ENCODE measurements around the gene MYBL2. TPM values are rescaled to one million over a fixed set of nuclear protein-coding genes. Genes with fewer than 3 reads are reported as not detected.

The MYBL2 gene
- total and polyA plus RNA-seq, 3 donors from 2014 or later, result 27.7 to 32.9 (median 31.2) TPM

DNA sequence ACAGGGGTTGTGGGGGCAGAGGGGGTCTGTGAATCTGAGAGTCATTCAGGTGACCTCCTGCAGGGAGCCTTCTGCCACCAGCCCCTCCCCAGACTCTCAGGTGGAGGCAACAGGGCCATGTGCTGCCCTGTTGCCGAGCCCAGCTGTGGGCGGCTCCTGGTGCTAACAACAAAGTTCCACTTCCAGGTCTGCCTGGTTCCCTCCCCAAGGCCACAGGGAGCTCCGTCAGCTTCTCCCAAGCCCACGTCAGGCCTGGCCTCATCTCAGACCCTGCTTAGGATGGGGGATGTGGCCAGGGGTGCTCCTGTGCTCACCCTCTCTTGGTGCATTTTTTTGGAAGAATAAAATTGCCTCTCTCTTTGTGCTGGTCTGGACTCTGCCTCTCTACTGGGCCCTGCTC lies 49.2 kb downstream of the MYBL2 start:
- no peak for DNase-seq
- H3K4me3 ChIP-seq, result no peak overlapping the region
- H3K27ac ChIP-seq, result no peak overlapping the region
- TF ChIP-seq, protein P1, sequence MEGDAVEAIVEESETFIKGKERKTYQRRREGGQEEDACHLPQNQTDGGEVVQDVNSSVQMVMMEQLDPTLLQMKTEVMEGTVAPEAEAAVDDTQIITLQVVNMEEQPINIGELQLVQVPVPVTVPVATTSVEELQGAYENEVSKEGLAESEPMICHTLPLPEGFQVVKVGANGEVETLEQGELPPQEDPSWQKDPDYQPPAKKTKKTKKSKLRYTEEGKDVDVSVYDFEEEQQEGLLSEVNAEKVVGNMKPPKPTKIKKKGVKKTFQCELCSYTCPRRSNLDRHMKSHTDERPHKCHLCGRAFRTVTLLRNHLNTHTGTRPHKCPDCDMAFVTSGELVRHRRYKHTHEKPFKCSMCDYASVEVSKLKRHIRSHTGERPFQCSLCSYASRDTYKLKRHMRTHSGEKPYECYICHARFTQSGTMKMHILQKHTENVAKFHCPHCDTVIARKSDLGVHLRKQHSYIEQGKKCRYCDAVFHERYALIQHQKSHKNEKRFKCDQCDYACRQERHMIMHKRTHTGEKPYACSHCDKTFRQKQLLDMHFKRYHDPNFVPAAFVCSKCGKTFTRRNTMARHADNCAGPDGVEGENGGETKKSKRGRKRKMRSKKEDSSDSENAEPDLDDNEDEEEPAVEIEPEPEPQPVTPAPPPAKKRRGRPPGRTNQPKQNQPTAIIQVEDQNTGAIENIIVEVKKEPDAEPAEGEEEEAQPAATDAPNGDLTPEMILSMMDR (IDR thresholded peaks at IDR 0.05), result no peak
- TF ChIP-seq POLR2A (IDR thresholded peaks at IDR 0.05), result no peak
- intact Hi-C loops (cut with DNase I; ENCODE audit: low total_unique reads), result no loop called here
- H3K36me3 ChIP-seq (ENCODE audit: low read depth, missing control alignments), result no peaks in the 10 kb centered on the region
- no peaks in the 10 kb centered on the region for H3K9me3 ChIP-seq
- no peaks in the 10 kb centered on the region for H3K4me1 ChIP-seq
- no peaks in the 10 kb centered on the region for H3K27me3 ChIP-seq
- WGBS, 2 donors, result 63 to 70% methylated on average over 3 to 4 of the region's 4 CpGs

DNA sequence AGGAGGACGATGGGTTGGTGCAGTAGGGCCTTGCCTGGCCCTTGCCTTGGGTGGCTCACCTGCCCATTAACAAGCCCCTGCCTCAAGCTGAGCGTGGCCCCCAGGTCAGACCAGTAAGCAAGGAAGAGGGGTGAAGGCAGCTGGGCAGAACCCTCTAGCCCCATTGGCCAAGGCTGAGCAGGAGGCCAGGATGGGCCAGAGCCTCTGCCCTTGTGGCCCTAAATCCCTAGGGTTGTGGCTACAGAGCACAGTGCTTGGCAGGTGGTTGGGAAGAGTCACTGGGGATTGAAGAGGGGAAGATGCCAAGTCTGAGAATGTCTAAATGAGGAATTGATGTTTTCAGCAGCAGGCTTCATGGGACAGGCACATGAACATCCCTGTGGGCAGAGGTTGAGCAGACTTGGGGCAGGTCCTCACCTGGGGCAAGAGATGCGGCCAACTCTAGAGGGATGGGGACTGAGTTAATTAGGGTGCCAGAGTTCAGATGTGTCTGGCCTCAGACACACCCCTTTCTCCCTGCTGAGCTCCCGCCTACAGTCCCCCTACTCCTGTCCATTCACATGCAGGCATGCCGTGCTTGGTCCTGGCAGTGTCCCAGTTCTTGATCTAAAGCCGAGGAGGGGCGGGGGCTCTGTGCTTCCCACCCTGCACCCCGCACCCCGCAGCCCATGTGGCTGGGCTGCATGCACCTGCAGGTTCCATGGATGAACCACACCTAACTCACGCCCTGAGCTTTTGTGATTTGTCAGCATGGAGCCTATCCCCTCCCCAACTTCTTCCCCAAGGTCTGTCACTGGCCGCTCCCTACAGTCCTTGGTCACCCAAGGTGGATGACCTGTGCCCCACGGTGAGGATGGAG lies 50.1 kb downstream of the MYBL2 start:
- no peak overlapping the region for H3K27ac ChIP-seq
- no peak for TF ChIP-seq POLR2A (IDR thresholded peaks at IDR 0.05)
- TF ChIP-seq, protein P1 (IDR thresholded peaks at IDR 0.05), result no peak
- WGBS, 2 donors, result 86 to 89% methylated on average over 10 to 12 of the region's 12 CpGs
- H3K4me3 ChIP-seq, result no peak overlapping the region
- no peak for DNase-seq
- H3K9me3 ChIP-seq, result no peaks in the 10 kb centered on the region
- H3K36me3 ChIP-seq (ENCODE audit: low read depth, missing control alignments), result no peaks in the 10 kb centered on the region
- intact Hi-C loops (cut with DNase I; ENCODE audit: low total_unique reads), result no loop called here
- H3K4me1 ChIP-seq, result no peaks in the 10 kb centered on the region
- no peaks in the 10 kb centered on the region for H3K27me3 ChIP-seq

DNA sequence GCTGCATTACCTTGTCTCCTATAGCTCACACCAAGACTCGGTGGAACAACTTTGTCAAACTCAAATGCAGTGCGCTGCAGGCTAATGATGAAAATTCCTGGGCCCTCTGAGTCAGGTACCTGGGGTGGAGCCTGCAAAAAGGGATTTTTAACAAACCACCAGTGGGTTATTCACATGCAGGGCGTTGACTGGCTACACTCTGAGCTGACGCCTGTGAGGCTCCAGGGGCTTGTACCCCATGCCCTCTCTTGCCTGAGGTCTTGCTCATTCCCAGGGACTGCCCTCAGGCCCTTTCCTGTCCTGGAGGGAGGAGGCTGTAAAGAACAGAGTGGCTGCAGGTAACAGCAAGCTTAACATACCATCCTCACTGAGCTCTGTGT lies 50.7 kb downstream of the MYBL2 start:
- Histone ChIP-seq H3K9me3 (no peaks in the 10 kb centered on the region), H3K27ac (no peak overlapping the region), H3K27me3 (no peaks in the 10 kb centered on the region), H3K4me3 (no peak overlapping the region), H3K36me3 (ENCODE audit: low read depth, missing control alignments) (no peaks in the 10 kb centered on the region), H3K4me1 (no peaks in the 10 kb centered on the region)
- intact Hi-C loops (cut with DNase I; ENCODE audit: low total_unique reads), result no loop called here
- DNase-seq, result no peak
- no peak for TF ChIP-seq POLR2A (IDR thresholded peaks at IDR 0.05)
- TF ChIP-seq, protein P1 (IDR thresholded peaks at IDR 0.05), result no peak
- 90% methylated on average over 4 of the region's 4 CpGs; no CpG with 5 or more reads in 1 of the 2 donors for WGBS, 2 donors

DNA sequence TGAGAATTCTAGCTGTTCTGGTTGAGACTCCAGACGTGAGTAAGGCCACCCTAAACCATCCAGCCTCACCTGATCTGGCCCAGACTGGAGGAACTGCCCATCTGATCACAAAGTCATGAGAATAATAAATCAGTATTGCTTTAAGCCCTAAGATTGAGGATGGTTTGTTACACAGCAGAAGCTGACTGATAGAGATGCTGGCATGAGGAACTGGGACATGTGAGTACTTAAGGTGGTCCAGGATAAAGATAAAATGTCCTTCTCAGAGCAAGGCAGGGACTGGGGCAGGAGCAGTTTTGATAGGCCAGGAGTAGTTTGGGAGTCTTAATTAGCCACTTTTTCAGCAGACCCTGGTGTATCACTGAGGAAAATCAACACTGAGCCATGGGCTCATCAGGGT lies 53.1 kb downstream of the MYBL2 start:
- Histone ChIP-seq H3K36me3 (ENCODE audit: low read depth, missing control alignments) (no peaks in the 10 kb centered on the region), H3K27me3 (no peaks in the 10 kb centered on the region), H3K27ac (no peak overlapping the region), H3K4me1 (no peaks in the 10 kb centered on the region), H3K4me3 (no peak overlapping the region), H3K9me3 (no peaks in the 10 kb centered on the region)
- WGBS, 2 donors, result 82 to 100% methylated on average over 1 of the region's 1 CpG
- no peak for DNase-seq
- intact Hi-C loops (cut with DNase I; ENCODE audit: low total_unique reads), result no loop called here
- TF ChIP-seq, protein P1 (IDR thresholded peaks at IDR 0.05), result no peak
- TF ChIP-seq POLR2A (IDR thresholded peaks at IDR 0.05), result no peak

DNA sequence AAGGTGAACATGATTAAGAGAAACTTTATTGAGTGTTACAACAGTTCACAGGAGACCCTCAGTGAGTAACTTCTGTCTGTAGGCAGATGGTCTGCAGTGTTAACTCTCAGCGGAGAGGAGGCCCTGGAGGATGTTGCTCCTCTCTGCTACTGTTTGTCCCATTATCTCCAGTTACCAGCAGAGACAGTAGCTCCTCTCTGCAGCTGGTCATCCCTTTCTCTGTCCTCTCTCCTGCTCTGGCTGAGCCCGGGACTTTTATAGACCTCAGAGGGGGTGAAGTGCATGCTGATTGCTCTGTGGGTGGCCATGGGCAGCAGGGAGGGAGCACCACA lies 54.1 kb downstream of the MYBL2 start:
- intact Hi-C loops (cut with DNase I; ENCODE audit: low total_unique reads), result no loop called here
- Histone ChIP-seq H3K27me3 (no peaks in the 10 kb centered on the region), H3K27ac (no peak overlapping the region), H3K4me3 (no peak overlapping the region), H3K4me1 (no peaks in the 10 kb centered on the region), H3K9me3 (no peaks in the 10 kb centered on the region), H3K36me3 (ENCODE audit: low read depth, missing control alignments) (no peaks in the 10 kb centered on the region)
- DNase-seq, result no peak
- WGBS, 2 donors, result 0 to 14% methylated on average over 1 to 2 of the region's 2 CpGs
- no peak for TF ChIP-seq POLR2A (IDR thresholded peaks at IDR 0.05)
- TF ChIP-seq, protein P1 (IDR thresholded peaks at IDR 0.05), result no peak
